BE2C (cell line): ENCODE data around the gene AKT1.

Experiments used
- DNase-seq: peaks from one replicate; pipeline ENCODE4 v3.0.0-alpha.2; 2020
- H3K27me3 ChIP-seq: fragments of 250-450 bp; sonication (Bioruptor Pico); 2 replicates; pipeline ENCODE4 v1.5.1; 2020; ENCODE audit warnings: mild to moderate bottlenecking
- H3K36me3 ChIP-seq: fragments of 250-450 bp; sonication (Bioruptor Pico); 2 replicates; pipeline ENCODE4 v1.5.1; 2020; ENCODE audit warnings: mild to moderate bottlenecking
- H3K4me1 ChIP-seq: fragments of 250-450 bp; sonication (Bioruptor Pico); 2 replicates; pipeline ENCODE4 v1.5.1; 2020
- H3K4me3 ChIP-seq: 2 replicates; pipeline ENCODE4 v1.5.1; 2011; ENCODE audit warnings: low read depth, low read length
- H3K9me3 ChIP-seq: fragments of 250-450 bp; sonication (Bioruptor Pico); 2 replicates; pipeline ENCODE4 v1.5.1; 2020
- TF ChIP-seq, protein P1 (sequence below): IDR thresholded peaks from 2 replicates; pipeline ENCODE4 v1.5.1; 2012; ENCODE audit warnings: mild to moderate bottlenecking, low read depth, low read length

AKT1 gene

DNA sequence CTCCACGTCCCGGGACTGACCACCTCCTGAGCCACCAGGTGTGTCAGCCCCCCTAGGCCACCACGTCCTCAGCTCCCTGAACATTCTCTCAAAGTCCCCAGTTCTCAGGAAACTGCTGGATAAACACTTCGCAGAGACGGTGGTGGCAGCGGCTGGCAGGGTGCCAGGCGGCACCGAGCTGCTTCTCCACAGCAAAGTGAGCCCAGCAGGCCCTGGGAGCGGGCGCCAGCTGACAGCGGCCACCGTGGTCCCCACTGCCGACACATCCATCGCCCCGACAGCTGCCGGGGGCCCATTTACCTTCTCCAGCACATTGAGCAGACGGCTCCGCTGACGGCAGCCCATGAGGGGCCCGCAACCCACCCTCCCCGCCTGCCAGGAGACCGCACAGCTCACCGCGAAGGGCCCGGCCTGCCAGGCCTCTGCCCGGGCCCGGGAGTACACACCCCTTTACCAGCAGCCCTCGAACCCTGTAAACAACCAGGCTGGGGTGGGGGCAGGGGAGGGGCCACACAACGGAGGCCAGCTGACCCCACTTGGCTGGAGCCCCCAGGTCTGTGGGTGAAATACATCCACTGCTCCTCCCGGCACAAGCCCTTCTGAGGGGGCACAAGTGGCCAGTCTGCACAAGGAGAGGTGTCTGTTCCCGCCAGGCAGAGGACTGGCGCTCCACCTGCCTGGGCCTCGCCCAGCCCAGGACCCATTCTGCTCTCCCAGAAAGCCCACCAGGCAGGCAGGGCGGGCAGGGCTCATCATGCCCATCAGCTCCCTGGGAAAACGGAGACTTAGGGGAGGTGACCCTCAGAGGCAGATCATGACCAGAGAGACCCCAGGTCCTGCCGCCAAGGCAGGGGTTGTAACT is 10.5 kb downstream of the AKT1 start:
- H3K4me3 ChIP-seq, result no peak overlapping the region
- no peaks in the 10 kb centered on the region for H3K4me1 ChIP-seq
- DNase-seq, result no peak
- TF ChIP-seq, protein P1, sequence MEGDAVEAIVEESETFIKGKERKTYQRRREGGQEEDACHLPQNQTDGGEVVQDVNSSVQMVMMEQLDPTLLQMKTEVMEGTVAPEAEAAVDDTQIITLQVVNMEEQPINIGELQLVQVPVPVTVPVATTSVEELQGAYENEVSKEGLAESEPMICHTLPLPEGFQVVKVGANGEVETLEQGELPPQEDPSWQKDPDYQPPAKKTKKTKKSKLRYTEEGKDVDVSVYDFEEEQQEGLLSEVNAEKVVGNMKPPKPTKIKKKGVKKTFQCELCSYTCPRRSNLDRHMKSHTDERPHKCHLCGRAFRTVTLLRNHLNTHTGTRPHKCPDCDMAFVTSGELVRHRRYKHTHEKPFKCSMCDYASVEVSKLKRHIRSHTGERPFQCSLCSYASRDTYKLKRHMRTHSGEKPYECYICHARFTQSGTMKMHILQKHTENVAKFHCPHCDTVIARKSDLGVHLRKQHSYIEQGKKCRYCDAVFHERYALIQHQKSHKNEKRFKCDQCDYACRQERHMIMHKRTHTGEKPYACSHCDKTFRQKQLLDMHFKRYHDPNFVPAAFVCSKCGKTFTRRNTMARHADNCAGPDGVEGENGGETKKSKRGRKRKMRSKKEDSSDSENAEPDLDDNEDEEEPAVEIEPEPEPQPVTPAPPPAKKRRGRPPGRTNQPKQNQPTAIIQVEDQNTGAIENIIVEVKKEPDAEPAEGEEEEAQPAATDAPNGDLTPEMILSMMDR, result no peak
- no peaks in the 10 kb centered on the region for H3K27me3 ChIP-seq
- H3K36me3 ChIP-seq, result peaks cover 7% of the 10 kb centered on the region; the same call in 1 of the 2 replicates
- no peaks in the 10 kb centered on the region for H3K9me3 ChIP-seq

DNA sequence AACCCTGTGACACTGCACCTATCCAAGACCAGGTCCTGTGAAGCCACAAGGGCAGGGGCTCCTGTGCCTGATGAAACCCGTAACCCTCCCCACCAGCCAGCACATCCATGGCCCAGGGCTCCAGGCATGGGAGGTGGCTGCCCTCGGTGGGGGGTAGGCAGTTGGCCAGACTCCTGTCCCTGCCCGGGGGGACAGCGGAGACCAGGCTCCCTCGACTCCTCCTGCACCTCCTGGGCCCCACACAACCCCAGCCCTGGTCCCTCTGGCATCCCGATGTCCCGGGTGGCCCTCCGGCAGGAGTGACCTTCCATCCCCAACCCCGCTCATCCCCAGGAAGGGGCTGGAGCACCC is 11.4 kb downstream of the AKT1 start:
- Histone ChIP-seq H3K9me3 (no peaks in the 10 kb centered on the region), H3K4me1 (no peaks in the 10 kb centered on the region), H3K27me3 (no peaks in the 10 kb centered on the region), H3K36me3 (peaks cover 7% of the 10 kb centered on the region; the same call in 1 of the 2 replicates), H3K4me3 (no peak overlapping the region)
- DNase-seq, result no peak
- TF ChIP-seq, protein P1, result no peak

DNA sequence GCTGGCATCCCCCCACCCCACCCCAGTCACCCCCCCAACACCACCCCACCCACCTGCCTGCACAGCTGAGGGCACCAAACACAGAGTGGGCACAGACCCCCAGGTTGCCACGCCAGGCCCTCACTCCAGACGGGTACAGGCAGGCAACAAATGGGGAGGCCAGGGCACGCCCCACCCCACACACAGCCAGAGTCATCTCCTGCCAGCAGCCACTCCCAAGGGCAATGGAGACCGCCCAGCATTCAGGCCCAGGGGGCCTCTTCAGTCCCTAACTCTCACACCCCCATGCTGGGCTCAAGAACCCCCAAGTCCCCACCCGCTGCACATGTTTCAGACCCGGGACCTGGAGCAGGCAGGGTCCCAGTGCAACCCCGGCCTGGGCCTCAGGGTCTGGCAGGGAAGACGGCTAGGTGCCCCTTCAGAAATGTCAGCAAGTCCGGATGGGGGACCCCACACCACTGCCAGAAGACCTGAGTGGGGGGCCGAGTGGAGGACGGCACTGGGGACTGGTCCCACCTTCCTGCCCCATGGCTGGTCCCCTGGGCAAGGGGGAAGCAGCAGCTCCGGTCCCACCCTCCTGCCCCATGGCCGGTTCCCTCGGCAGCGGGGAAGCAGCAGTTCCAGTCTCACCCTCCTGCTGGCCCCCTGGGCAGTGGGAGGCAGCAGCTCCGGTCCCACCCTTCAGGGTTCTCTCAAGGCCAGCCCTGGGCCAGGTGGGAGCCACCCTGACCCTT is 11.9 kb downstream of the AKT1 start:
- no peaks in the 10 kb centered on the region for H3K27me3 ChIP-seq
- H3K4me1 ChIP-seq, result no peaks in the 10 kb centered on the region
- H3K9me3 ChIP-seq, result no peaks in the 10 kb centered on the region
- TF ChIP-seq, protein P1, result no peak
- peaks cover 6% of the 10 kb centered on the region; the same call in 1 of the 2 replicates for H3K36me3 ChIP-seq
- DNase-seq, result no peak
- H3K4me3 ChIP-seq, result no peak overlapping the region

- Histone ChIP-seq H3K9me3 (no peaks in the 10 kb centered on the region), H3K36me3 (peaks cover 3% of the 10 kb centered on the region; the same call in 1 of the 2 replicates), H3K4me3 (no peak overlapping the region), H3K27me3 (no peaks in the 10 kb centered on the region), H3K4me1 (no peaks in the 10 kb centered on the region)
- DNase-seq, result no peak
- TF ChIP-seq, protein P1, result no peak
Observed at GRCh38 chr14:104782808-104783139, 12.8 kb downstream of the AKT1 start.

GRCh38 chr14:104782086-104782807 is 13.3 kb downstream of the AKT1 start:
- Histone ChIP-seq H3K4me1 (no peaks in the 10 kb centered on the region), H3K9me3 (no peaks in the 10 kb centered on the region), H3K27me3 (no peaks in the 10 kb centered on the region), H3K36me3 (peaks cover 6% of the 10 kb centered on the region; the same call in 1 of the 2 replicates), H3K4me3 (no peak overlapping the region)
- TF ChIP-seq, protein P1, result no peak
- no peak for DNase-seq
